Testis (tissue), 3 donors: Measurements from ENCODE around the gene TM4SF18. TPM values are rescaled to one million over a fixed set of nuclear protein-coding genes. Genes with fewer than 3 reads are reported as not detected.

Experiments
- DNase-seq: peaks from one replicate; pipeline ENCODE4 v3.0.0-alpha.2; 2019
- H3K27ac ChIP-seq, 2 donors: fragments of 200-600 bp; sonication (generic); one replicate each; pipeline ENCODE4 v1.5.1; 2019
- H3K27me3 ChIP-seq: fragments of 200-600 bp; sonication (generic); one replicate; pipeline ENCODE4 v1.5.1; 2019
- H3K36me3 ChIP-seq: fragments of 200-600 bp; sonication (generic); one replicate; pipeline ENCODE4 v1.5.1; 2017; ENCODE audit warnings: low read depth; ENCODE audit errors: missing control alignments
- H3K4me1 ChIP-seq: fragments of 200-600 bp; sonication (generic); one replicate; pipeline ENCODE4 v1.5.1; 2019
- H3K4me3 ChIP-seq, 2 donors: fragments of 200-600 bp; sonication (generic); one replicate each; pipeline ENCODE4 v1.5.1; 2017 to 2019
- H3K9me3 ChIP-seq: fragments of 200-600 bp; sonication (generic); one replicate; pipeline ENCODE4 v1.5.1; 2017
- POLR2A ChIP-seq: fragments of 450-650 bp; IDR thresholded peaks from one replicate; pipeline ENCODE4 v1.6.1; 2017; ENCODE audit warnings: antibody characterized with exemption, mild to moderate bottlenecking, moderate library complexity
- WGBS, 2 donors: methylation state at CpG; one replicate each; pipeline ENCODE4 v1.1.5; 2018; 5-methylcytosine and 5-hydroxymethylcytosine counted together
- intact Hi-C: fragments of 100-400 bp; cut with DNase I; formaldehyde crosslinking; loops from one replicate; pipeline ENCODE4 v1.15.1; 2023; ENCODE audit warnings: low total_unique reads
- polyA plus RNA-seq: library from polyadenylated mRNA; stranded (reverse); fragments of 350-450 nt; fragmentation: Illumina TruSeq; extraction: RNeasy Lipid Tissue Mini Kit (QIAGEN cat#74804); gene quantifications from one replicate; pipeline ENCODE4 v1.2.3, GENCODE V29; 2014; ENCODE audit warnings: low read depth, low replicate concordance; ENCODE audit not compliant: insufficient read depth
- total RNA-seq, 2 donors: library from RNA; depleted of rRNA; stranded (reverse); fragments of >200 nt; gene quantifications; one replicate each; pipeline ENCODE4 v1.2.3, GENCODE V29; 2016
- TF ChIP-seq, protein P1 (sequence below), 3 experiments: fragments of 450-650 bp in 2 of 3; fragments of 200-600 bp in 1 of 3; sonication (generic) in 1 of 3; IDR thresholded peaks; one replicate each; pipeline ENCODE4 v1.5.1; 2016 to 2019; ENCODE audit warnings: antibody characterized with exemption in 3 of 3, mild to moderate bottlenecking in 2 of 3, moderate library complexity in 1 of 3

Gene TM4SF18
- total and polyA plus RNA-seq, 3 donors from 2014 or later: 1.2 to 4.2 (median 3.1) TPM

DNA sequence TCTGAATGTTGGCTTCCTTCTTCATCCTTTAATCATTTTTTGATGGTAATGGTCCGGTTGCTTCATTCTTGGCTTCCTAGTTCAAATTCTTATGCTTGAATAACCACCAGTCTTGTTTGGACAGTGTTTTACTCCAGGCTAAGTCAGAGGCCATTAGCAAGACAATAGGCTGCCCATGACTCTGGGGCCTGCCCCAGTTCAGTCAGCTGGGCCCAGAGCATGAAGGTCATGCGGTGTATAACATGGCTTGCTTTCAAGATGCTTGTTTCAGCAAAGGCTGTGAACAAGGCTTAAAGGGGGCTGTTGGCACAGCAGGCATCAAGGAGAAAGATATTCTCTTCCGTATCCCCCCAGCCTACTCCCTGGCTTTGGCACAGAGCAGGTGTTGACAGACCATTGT is 13.7 kb downstream of the TM4SF18 start:
- TF ChIP-seq POLR2A: no peak
- TF ChIP-seq, protein P1, sequence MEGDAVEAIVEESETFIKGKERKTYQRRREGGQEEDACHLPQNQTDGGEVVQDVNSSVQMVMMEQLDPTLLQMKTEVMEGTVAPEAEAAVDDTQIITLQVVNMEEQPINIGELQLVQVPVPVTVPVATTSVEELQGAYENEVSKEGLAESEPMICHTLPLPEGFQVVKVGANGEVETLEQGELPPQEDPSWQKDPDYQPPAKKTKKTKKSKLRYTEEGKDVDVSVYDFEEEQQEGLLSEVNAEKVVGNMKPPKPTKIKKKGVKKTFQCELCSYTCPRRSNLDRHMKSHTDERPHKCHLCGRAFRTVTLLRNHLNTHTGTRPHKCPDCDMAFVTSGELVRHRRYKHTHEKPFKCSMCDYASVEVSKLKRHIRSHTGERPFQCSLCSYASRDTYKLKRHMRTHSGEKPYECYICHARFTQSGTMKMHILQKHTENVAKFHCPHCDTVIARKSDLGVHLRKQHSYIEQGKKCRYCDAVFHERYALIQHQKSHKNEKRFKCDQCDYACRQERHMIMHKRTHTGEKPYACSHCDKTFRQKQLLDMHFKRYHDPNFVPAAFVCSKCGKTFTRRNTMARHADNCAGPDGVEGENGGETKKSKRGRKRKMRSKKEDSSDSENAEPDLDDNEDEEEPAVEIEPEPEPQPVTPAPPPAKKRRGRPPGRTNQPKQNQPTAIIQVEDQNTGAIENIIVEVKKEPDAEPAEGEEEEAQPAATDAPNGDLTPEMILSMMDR (IDR thresholded peaks at IDR 0.05): no peak
- no peaks in the 10 kb centered on the region for H3K27me3 ChIP-seq
- H3K9me3 ChIP-seq: no peaks in the 10 kb centered on the region
- H3K4me3 ChIP-seq: no peak overlapping the region
- 99 to 100% methylated on average over 3 of the region's 3 CpGs for WGBS, 2 donors
- no peaks in the 10 kb centered on the region for H3K4me1 ChIP-seq
- DNase-seq: no peak
- no peaks in the 10 kb centered on the region for H3K36me3 ChIP-seq
- no peak overlapping the region for H3K27ac ChIP-seq
- intact Hi-C loops: no loop called here

DNA sequence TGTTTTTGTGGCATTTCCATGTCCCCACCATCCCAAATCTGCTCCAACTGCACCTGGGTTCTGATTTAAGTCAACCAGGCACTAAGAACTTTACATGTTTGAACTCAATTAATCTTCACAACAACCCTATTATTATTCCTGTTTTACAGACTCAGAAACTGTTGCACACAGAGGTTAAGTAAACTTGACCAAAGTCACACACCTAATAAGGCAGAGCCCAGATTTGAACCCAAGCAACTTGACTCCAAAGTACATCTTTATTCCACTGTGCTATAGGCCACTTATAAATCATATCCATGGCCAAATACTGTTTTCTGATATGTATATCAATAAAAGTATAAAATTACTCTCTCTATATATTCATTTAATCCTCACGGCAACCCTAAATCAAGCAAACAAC is 16.4 kb downstream of the TM4SF18 start:
- intact Hi-C loops: no loop called here
- no peak overlapping the region for H3K4me3 ChIP-seq
- 100% methylated on average over 1 of the region's 1 CpG for WGBS, 2 donors
- H3K4me1 ChIP-seq: no peaks in the 10 kb centered on the region
- no peaks in the 10 kb centered on the region for H3K36me3 ChIP-seq
- no peaks in the 10 kb centered on the region for H3K27me3 ChIP-seq
- no peak for DNase-seq
- no peak overlapping the region for H3K27ac ChIP-seq
- no peaks in the 10 kb centered on the region for H3K9me3 ChIP-seq
- TF ChIP-seq, protein P1 (IDR thresholded peaks at IDR 0.05): no peak
- TF ChIP-seq POLR2A: no peak

DNA sequence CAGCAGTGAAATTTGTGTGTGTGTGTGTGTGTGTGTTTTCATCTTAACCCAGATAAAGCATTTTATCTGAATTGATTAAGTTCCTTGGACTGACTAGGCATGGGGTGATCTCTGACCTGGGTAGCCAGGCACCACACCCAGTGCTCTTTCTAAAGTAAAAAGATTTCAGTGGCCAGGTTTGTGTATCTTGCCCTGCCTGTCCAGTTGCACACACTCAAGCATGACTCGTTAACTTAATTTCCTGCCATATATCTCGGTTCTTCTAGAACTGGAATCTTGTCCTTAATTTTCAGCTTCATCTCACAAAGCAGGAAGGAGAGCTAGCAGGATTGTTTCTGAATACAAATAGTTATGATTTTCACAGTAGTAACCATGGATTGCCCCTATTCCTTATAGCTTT is 17.0 kb downstream of the TM4SF18 start:
- Histone ChIP-seq H3K27ac (no peak overlapping the region), H3K9me3 (no peaks in the 10 kb centered on the region), H3K4me1 (no peaks in the 10 kb centered on the region), H3K27me3 (no peaks in the 10 kb centered on the region), H3K4me3 (no peak overlapping the region), H3K36me3 (no peaks in the 10 kb centered on the region)
- no peak for TF ChIP-seq POLR2A
- TF ChIP-seq, protein P1 (IDR thresholded peaks at IDR 0.05): no peak
- DNase-seq: no peak
- 90% methylated on average over 2 of the region's 2 CpGs for WGBS, 2 donors
- intact Hi-C loops: no loop called here

DNA sequence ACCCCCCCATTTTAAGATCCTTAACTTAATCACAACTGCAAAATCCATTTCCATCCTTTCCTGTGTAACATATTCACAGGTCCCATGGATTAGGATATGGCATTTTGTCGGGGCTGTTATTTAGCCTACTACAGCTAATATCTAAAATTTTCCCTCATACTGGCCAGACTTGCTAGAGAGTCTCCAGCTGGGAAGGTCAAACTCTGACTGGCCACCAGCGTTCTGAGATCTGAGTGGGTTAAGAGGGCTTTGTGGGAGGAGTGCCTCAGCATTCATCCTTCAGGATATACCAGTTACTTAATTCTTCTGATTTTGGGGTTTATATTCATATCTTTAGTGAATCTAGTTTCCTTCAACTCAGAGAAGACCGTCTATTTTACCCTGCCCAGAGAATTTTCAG is 17.7 kb downstream of the TM4SF18 start:
- TF ChIP-seq, protein P1 (IDR thresholded peaks at IDR 0.05): no peak
- no peak for TF ChIP-seq POLR2A
- 52 to 67% methylated on average over 3 of the region's 3 CpGs for WGBS, 2 donors
- DNase-seq: no peak

DNA sequence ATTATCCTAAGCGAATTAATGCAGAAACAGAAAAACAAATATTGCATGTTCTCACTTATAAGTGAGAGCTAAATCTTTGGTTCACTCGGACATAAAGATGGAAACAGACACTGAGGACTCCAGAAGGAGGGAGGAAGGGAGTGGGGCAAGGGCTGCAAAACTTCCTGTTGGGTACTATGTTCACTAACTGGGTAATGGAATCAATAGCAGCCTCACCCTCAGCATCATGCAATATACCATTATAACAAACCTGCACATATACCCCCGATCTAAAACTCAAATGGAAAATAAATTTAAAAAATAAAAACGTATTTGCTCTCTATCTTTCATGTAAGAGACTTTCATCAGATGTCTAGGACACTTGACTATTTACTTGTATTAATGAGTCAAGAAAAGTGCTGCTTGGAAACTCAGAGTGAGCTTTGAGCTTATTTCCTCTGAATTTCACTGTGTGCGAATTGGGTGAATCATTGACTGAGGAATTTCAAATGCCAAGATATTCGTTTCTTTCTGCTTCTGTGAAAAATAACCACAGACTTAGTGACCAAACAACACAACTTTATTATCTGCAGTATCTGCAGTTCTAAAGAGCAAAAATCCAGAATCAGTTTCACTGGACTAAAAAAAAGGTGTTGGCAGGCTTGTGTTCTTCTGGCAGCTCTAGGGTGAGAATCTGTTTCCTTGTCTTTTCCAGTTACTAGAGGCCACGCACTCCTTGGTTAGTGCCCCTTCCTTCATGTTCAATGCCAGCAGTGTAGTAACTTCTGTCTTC is 18.4 kb downstream of the TM4SF18 start:
- Histone ChIP-seq H3K4me1 (no peaks in the 10 kb centered on the region), H3K36me3 (no peaks in the 10 kb centered on the region), H3K27ac (no peak overlapping the region), H3K4me3 (no peak overlapping the region), H3K9me3 (no peaks in the 10 kb centered on the region), H3K27me3 (no peaks in the 10 kb centered on the region)
- intact Hi-C loops: no loop called here
- TF ChIP-seq, protein P1 (IDR thresholded peaks at IDR 0.05): no peak
- no peak for TF ChIP-seq POLR2A
- DNase-seq: no peak
- WGBS, 2 donors: 58 to 81% methylated on average over 7 of the region's 7 CpGs

More for the DNA sequence above, 17.7 kb downstream of the TM4SF18 start:
- Histone ChIP-seq H3K27ac (no peak overlapping the region), H3K36me3 (no peaks in the 10 kb centered on the region), H3K4me3 (no peak overlapping the region), H3K9me3 (no peaks in the 10 kb centered on the region), H3K4me1 (no peaks in the 10 kb centered on the region), H3K27me3 (no peaks in the 10 kb centered on the region)
- intact Hi-C loops: no loop called here
